Mucosa of rectum (tissue), 2 donors: Measurements from ENCODE around the gene AGBL3.
A peak's percentile ranks its signal among the peaks of the same experiment; 100 is the strongest.
"Not testable (repeated sequence)": the region's sequence is repeated elsewhere in the genome, so short reads cannot be mapped to it uniquely, and the experiment has no call there.

Experiments used
- H3K27ac ChIP-seq, 2 donors: one replicate each; pipeline ENCODE4 v1.7.0; 2013; ENCODE audit warnings: inconsistent platforms in 2 of 2, low read depth in 2 of 2, low read length in 2 of 2
- H3K27me3 ChIP-seq, 2 donors: one replicate each; pipeline ENCODE4 v1.7.0; 2013; ENCODE audit warnings: low read length in 2 of 2; ENCODE audit not compliant: control insufficient read depth in 2 of 2, insufficient read depth in 2 of 2
- H3K36me3 ChIP-seq, 2 donors: one replicate each; pipeline ENCODE4 v1.7.0; 2013; ENCODE audit warnings: low read length in 2 of 2; ENCODE audit not compliant: control insufficient read depth in 2 of 2, insufficient read depth in 2 of 2
- H3K4me1 ChIP-seq, 2 donors: one replicate each; pipeline ENCODE4 v1.7.0; 2013; ENCODE audit warnings: low read length in 2 of 2, mild to moderate bottlenecking in 1 of 2; ENCODE audit not compliant: control insufficient read depth in 2 of 2, insufficient read depth in 2 of 2
- H3K4me3 ChIP-seq, 2 donors: one replicate each; pipeline ENCODE4 v1.7.0; 2013; ENCODE audit warnings: low read length in 2 of 2
- H3K9ac ChIP-seq, 2 donors: one replicate each; pipeline ENCODE4 v1.7.0; 2013; ENCODE audit warnings: low read length in 2 of 2, low read depth in 1 of 2, mild to moderate bottlenecking in 1 of 2
- H3K9me3 ChIP-seq, 2 donors: one replicate each; pipeline ENCODE4 v1.7.0; 2013; ENCODE audit warnings: low read length in 2 of 2; ENCODE audit not compliant: control insufficient read depth in 2 of 2
- donor health status: healthy.
- donor health status: Normal muscosa, but diverticular disease.

The AGBL3 gene

GRCh38 chr7:134995239-134996096, 9.2 kb downstream of the AGBL3 start:
- H3K4me3 ChIP-seq: no peak overlapping the region
- H3K27ac ChIP-seq: peak overlapping the region; percentile 62 to 64
- H3K9me3 ChIP-seq: no peaks in the 10 kb centered on the region
- no peak overlapping the region for H3K9ac ChIP-seq
- peaks cover 2 to 4% of the 10 kb centered on the region in 2 donors for H3K36me3 ChIP-seq
- no peaks in the 10 kb centered on the region for H3K27me3 ChIP-seq
- peaks cover 0 to 2% of the 10 kb centered on the region in 2 donors for H3K4me1 ChIP-seq

DNA sequence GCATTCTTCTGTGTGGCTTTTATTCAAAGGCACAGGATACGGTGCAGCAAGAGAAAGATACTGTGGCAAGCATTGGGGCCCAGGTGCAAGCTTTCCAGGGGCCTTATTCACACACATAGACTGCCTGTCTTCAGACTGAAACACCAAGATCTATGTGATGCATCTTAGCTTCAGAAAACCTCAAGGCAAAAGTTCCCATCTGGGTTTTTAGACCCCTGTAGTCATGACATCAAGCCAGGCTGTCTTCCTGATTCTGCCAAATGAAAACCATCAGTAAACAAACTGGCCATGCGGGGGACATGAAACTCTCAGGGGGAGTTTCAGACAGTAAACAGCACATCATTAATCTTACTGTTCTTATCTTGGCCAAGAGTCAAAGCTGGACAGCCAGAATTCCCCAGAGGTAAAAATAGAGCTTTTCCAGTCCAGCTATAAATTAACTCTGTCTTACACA, 9.8 kb downstream of the AGBL3 start:
- H3K27ac ChIP-seq: peak overlapping the region; percentile 62 to 64
- no peak overlapping the region for H3K9ac ChIP-seq
- peaks cover 0 to 2% of the 10 kb centered on the region in 2 donors for H3K4me1 ChIP-seq

GRCh38 chr7:134997214-134997885, 11.0 kb downstream of the AGBL3 start:
- no peaks in the 10 kb centered on the region for H3K9me3 ChIP-seq
- peaks cover 2 to 4% of the 10 kb centered on the region in 2 donors for H3K36me3 ChIP-seq
- no peak overlapping the region for H3K9ac ChIP-seq
- H3K4me3 ChIP-seq: no peak overlapping the region
- peak overlapping the region in 1 of 2 donors; percentile 19 for H3K27ac ChIP-seq
- peaks cover 0 to 2% of the 10 kb centered on the region in 2 donors for H3K4me1 ChIP-seq
- no peaks in the 10 kb centered on the region for H3K27me3 ChIP-seq

More for the DNA sequence above, 9.8 kb downstream of the AGBL3 start:
- Histone ChIP-seq H3K9me3 (no peaks in the 10 kb centered on the region), H3K36me3 (peaks cover 2 to 4% of the 10 kb centered on the region in 2 donors), H3K4me3 (no peak overlapping the region), H3K27me3 (no peaks in the 10 kb centered on the region)

GRCh38 chr7:134999136-134999535, 12.8 kb downstream of the AGBL3 start:
- no peaks in the 10 kb centered on the region for H3K27me3 ChIP-seq
- no peak overlapping the region for H3K27ac ChIP-seq
- H3K4me3 ChIP-seq: no peak overlapping the region
- peaks cover 0 to 2% of the 10 kb centered on the region in 2 donors for H3K4me1 ChIP-seq
- peaks cover 0 to 2% of the 10 kb centered on the region in 2 donors for H3K36me3 ChIP-seq
- H3K9me3 ChIP-seq: no peaks in the 10 kb centered on the region
- H3K9ac ChIP-seq: no peak overlapping the region

- Histone ChIP-seq H3K4me1 (no peaks in the 10 kb centered on the region), H3K9me3 (no peaks in the 10 kb centered on the region), H3K4me3 (no peak overlapping the region), H3K27me3 (no peaks in the 10 kb centered on the region), H3K36me3 (no peaks in the 10 kb centered on the region), H3K27ac (no peak overlapping the region), H3K9ac (no peak overlapping the region)
Observed at GRCh38 chr7:135001390-135002165, 15.3 kb downstream of the AGBL3 start.

- Histone ChIP-seq H3K4me3 (no peak overlapping the region), H3K27ac (no peak overlapping the region), H3K4me1 (no peaks in the 10 kb centered on the region), H3K27me3 (no peaks in the 10 kb centered on the region), H3K36me3 (no peaks in the 10 kb centered on the region), H3K9ac (no peak overlapping the region), H3K9me3 (no peaks in the 10 kb centered on the region)
Observed at GRCh38 chr7:135012229-135012628, 25.9 kb downstream of the AGBL3 start.

DNA sequence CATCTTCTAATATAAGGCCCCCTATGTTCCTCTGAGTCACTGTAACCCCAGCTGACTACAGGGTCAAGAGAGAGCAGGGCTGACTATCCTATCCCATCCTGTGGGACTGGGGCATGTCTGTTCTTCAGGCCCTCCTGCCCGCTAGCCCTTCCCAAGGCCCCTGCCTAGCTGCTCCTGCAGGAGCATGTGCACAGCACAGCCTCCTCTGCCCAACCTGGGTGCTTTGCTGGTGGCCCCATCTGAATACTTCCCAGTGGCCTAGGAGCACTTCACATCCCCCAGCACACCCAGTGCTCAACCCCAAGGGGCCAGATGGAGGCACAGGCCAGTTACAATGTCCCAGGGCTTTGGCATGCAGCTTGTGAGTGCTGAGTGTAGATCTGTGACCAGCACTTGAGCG, 37.3 kb downstream of the AGBL3 start:
- no peaks in the 10 kb centered on the region for H3K36me3 ChIP-seq
- H3K9me3 ChIP-seq: peaks cover 0 to 2% of the 10 kb centered on the region in 2 donors
- H3K27ac ChIP-seq: no peak overlapping the region
- H3K4me1 ChIP-seq: no peaks in the 10 kb centered on the region
- H3K27me3 ChIP-seq: no peaks in the 10 kb centered on the region
- no peak overlapping the region for H3K9ac ChIP-seq
- H3K4me3 ChIP-seq: no peak overlapping the region

DNA sequence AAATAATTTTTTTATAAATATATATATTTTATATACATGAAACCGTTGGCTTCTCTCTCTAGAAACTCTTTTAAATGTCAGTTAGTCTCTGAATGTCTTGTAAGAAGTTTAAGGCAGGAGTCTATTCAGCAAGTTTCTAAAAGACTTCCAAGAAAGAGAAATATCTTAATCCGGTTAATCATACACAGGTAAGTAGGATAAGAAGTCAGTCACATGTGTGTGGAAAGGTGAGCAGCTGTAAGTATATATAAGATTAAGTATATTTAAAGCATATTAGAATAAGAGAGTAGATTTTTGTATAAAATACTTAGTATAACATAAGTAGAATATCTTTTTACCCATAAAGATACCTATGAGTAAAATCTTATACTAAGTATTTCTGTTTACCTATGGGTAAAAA, 48.9 kb downstream of the AGBL3 start:
- H3K4me3 ChIP-seq: no peak overlapping the region
- no peak overlapping the region for H3K9ac ChIP-seq
- H3K36me3 ChIP-seq: no peaks in the 10 kb centered on the region
- H3K4me1 ChIP-seq: no peaks in the 10 kb centered on the region
- H3K9me3 ChIP-seq: no peaks in the 10 kb centered on the region
- no peak overlapping the region for H3K27ac ChIP-seq
- H3K27me3 ChIP-seq: no peaks in the 10 kb centered on the region

- H3K9me3 ChIP-seq, H3K27ac ChIP-seq, H3K4me3 ChIP-seq, H3K4me1 ChIP-seq, H3K9ac ChIP-seq, H3K36me3 ChIP-seq, H3K27me3 ChIP-seq: not testable (repeated sequence)
Observed at GRCh38 chr7:135067017-135067416, 80.7 kb downstream of the AGBL3 start.

- H3K9ac ChIP-seq: no peak overlapping the region
- no peaks in the 10 kb centered on the region for H3K36me3 ChIP-seq
- no peaks in the 10 kb centered on the region for H3K9me3 ChIP-seq
- H3K4me1 ChIP-seq: no peaks in the 10 kb centered on the region
- H3K27me3 ChIP-seq: no peaks in the 10 kb centered on the region
- no peak overlapping the region for H3K4me3 ChIP-seq
- no peak overlapping the region for H3K27ac ChIP-seq
Observed at GRCh38 chr7:135074096-135074495, 87.8 kb downstream of the AGBL3 start.
